ENCODE results near the gene COPE. TPM values are rescaled to one million over a fixed set of nuclear protein-coding genes. Genes with fewer than 3 reads are reported as not detected.
A peak's percentile ranks its signal among the peaks of the same experiment; 100 is the strongest.

The COPE gene
- total and polyA plus RNA-seq, 2 experiments from 2014 or later: 322 to 347 TPM

DNA sequence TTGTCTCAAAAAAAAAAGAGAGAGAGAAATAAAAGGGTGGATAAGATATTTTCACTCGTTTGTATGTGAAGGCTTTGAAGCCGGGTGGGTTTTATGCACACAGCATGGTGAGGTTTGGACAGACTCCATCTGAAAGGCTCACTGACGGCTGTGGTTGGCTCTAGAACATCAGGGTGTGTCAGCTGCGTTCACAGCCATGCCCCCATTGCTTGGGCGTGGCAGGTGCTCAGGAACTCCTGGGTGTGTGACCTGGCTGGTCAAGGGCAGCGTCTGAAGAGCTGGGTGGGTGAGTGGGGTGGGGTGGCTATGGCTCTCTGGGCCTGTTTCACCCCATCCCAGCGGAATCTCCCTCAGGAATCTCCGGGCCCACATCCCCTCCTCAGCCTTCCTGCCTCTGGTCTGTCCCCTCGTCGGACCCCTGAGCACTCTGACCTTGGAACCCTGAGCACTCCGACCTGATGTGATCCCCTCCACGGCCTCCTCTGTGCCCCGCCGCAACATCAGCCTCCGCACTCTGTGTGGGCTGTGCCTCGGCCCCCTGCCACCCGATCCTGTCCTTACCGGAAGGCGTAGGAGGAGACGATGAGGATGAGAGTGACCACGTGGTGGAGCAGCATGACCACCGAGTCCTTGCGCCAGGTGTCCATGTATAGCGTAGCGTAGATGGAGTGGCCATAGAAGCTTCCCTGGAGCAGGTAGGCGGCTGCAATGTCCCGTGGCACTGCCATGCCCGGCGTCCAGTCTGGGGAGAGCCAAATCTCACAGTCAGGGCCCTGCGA is 35.5 kb downstream of the COPE start:
- H3K27ac ChIP-seq: no peak overlapping the region
- no peaks in the 10 kb centered on the region for H4K20me1 ChIP-seq (ENCODE audit: insufficient read depth)
- no peaks in the 10 kb centered on the region for H3K9me2 ChIP-seq (ENCODE audit: insufficient read depth)
- no peak overlapping the region for H3K4me2 ChIP-seq (ENCODE audit: unreplicated experiment)
- 78 to 83% methylated on average over 26 to 30 of the region's 30 CpGs for WGBS, 2 experiments (ENCODE audit: low coverage in 1 of 2, low lambda C conversion rate in 2 of 2, missing lambda C conversion rate in 2 of 2)
- H3K4me3 ChIP-seq: no peak overlapping the region
- H3K36me3 ChIP-seq (ENCODE audit: low read depth): no peaks in the 10 kb centered on the region
- no peaks in the 10 kb centered on the region for H3K9me3 ChIP-seq (ENCODE audit: low read depth)
- TF ChIP-seq EZH2phosphoT487 (IDR thresholded peaks at IDR 0.05; ENCODE audit: insufficient read depth, low read depth) (no peak), EZH2 (IDR thresholded peaks at IDR 0.05; ENCODE audit: insufficient read depth, poor library complexity, severe bottlenecking) (no peak)
- no peaks in the 10 kb centered on the region for H3K4me1 ChIP-seq (ENCODE audit: insufficient read depth)
- H3K9ac ChIP-seq: no peak overlapping the region
- DNase-seq: no peak
- no peak overlapping the region for H2AFZ ChIP-seq
- no peaks in the 10 kb centered on the region for H3K27me3 ChIP-seq (replicated peaks; ENCODE audit: insufficient read depth)
- H3K79me2 ChIP-seq (ENCODE audit: insufficient read depth): no peaks in the 10 kb centered on the region
- H3F3A ChIP-seq (ENCODE audit: insufficient read depth): no peaks in the 10 kb centered on the region
- in situ Hi-C loops (cut with MboI): no loop called here

DNA sequence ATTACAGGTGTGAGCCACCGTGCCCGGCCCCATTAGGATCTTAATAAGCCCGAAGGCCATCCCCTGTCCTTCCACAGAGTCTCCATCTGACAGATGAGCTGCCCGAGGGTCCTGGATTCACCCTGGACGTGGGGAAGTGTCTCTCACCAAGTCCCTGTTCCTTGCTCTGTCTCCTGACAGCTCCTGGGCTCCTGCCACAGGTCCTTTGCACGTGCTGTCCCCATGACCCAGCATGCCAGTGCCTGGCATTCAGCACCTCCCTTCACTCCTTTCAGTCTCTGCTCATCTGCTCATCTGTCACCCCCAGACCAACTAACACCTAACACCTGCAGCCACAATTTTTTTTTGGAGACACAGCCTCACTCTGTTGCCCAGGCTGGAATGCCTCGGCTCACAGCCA is 37.7 kb downstream of the COPE start:
- no peak overlapping the region for H2AFZ ChIP-seq
- in situ Hi-C loops (cut with MboI): no loop called here
- H3K4me1 ChIP-seq (ENCODE audit: insufficient read depth): no peaks in the 10 kb centered on the region
- H3K9me3 ChIP-seq (ENCODE audit: low read depth): no peaks in the 10 kb centered on the region
- no peak overlapping the region for H3K9ac ChIP-seq
- H3K27ac ChIP-seq: no peak overlapping the region
- no peak overlapping the region for H3K4me3 ChIP-seq
- H3F3A ChIP-seq (ENCODE audit: insufficient read depth): no peaks in the 10 kb centered on the region
- no peak overlapping the region for H3K4me2 ChIP-seq (ENCODE audit: unreplicated experiment)
- WGBS, 2 experiments (ENCODE audit: low coverage in 1 of 2, low lambda C conversion rate in 2 of 2, missing lambda C conversion rate in 2 of 2): 82 to 86% methylated on average over 7 of the region's 7 CpGs
- H3K27me3 ChIP-seq (replicated peaks; ENCODE audit: insufficient read depth): no peaks in the 10 kb centered on the region
- no peak for TF ChIP-seq EZH2 (IDR thresholded peaks at IDR 0.05; ENCODE audit: insufficient read depth, poor library complexity, severe bottlenecking)
- TF ChIP-seq EZH2phosphoT487 (IDR thresholded peaks at IDR 0.05; ENCODE audit: insufficient read depth, low read depth): no peak
- H4K20me1 ChIP-seq (ENCODE audit: insufficient read depth): no peaks in the 10 kb centered on the region
- DNase-seq: no peak
- no peaks in the 10 kb centered on the region for H3K79me2 ChIP-seq (ENCODE audit: insufficient read depth)
- no peaks in the 10 kb centered on the region for H3K36me3 ChIP-seq (ENCODE audit: low read depth)
- no peaks in the 10 kb centered on the region for H3K9me2 ChIP-seq (ENCODE audit: insufficient read depth)

GRCh38 chr19:18879579-18880373 is 39.4 kb downstream of the COPE start:
- in situ Hi-C loops (cut with MboI): no loop called here

GRCh38 chr19:18878858-18879578 is 40.2 kb downstream of the COPE start:
- Histone ChIP-seq H3K9ac (no peak overlapping the region), H3F3A (ENCODE audit: insufficient read depth) (peaks cover 6% of the 10 kb centered on the region; the same call in 1 of the 2 replicates), H3K36me3 (ENCODE audit: low read depth) (no peaks in the 10 kb centered on the region), H3K9me2 (ENCODE audit: insufficient read depth) (no peaks in the 10 kb centered on the region), H3K4me2 (ENCODE audit: unreplicated experiment) (no peak overlapping the region), H3K4me3 (no peak overlapping the region), H3K27ac (no peak overlapping the region), H3K79me2 (ENCODE audit: insufficient read depth) (no peaks in the 10 kb centered on the region), H4K20me1 (ENCODE audit: insufficient read depth) (no peaks in the 10 kb centered on the region), H3K4me1 (ENCODE audit: insufficient read depth) (no peaks in the 10 kb centered on the region), H3K9me3 (ENCODE audit: low read depth) (no peaks in the 10 kb centered on the region), H3K27me3 (replicated peaks; ENCODE audit: insufficient read depth) (no peaks in the 10 kb centered on the region), H2AFZ (no peak overlapping the region)
- no peak for DNase-seq
- TF ChIP-seq EZH2 (IDR thresholded peaks at IDR 0.05; ENCODE audit: insufficient read depth, poor library complexity, severe bottlenecking): no peak
- no peak for TF ChIP-seq EZH2phosphoT487 (IDR thresholded peaks at IDR 0.05; ENCODE audit: insufficient read depth, low read depth)
- in situ Hi-C loops (cut with MboI): no loop called here
- 91% methylated on average over 29 to 34 of the region's 34 CpGs for WGBS, 2 experiments (ENCODE audit: low coverage in 1 of 2, low lambda C conversion rate in 2 of 2, missing lambda C conversion rate in 2 of 2)

More at GRCh38 chr19:18879579-18880373, 39.4 kb downstream of the COPE start:
- Histone ChIP-seq H3K4me2 (ENCODE audit: unreplicated experiment) (no peak overlapping the region), H3K36me3 (ENCODE audit: low read depth) (no peaks in the 10 kb centered on the region), H3K4me3 (no peak overlapping the region), H2AFZ (no peak overlapping the region), H3K79me2 (ENCODE audit: insufficient read depth) (no peaks in the 10 kb centered on the region), H3K9me3 (ENCODE audit: low read depth) (no peaks in the 10 kb centered on the region), H3K27ac (no peak overlapping the region), H3K27me3 (replicated peaks; ENCODE audit: insufficient read depth) (no peaks in the 10 kb centered on the region), H3K9me2 (ENCODE audit: insufficient read depth) (no peaks in the 10 kb centered on the region), H3F3A (ENCODE audit: insufficient read depth) (peaks cover 6% of the 10 kb centered on the region; the same call in 1 of the 2 replicates), H3K9ac (no peak overlapping the region), H4K20me1 (ENCODE audit: insufficient read depth) (no peaks in the 10 kb centered on the region), H3K4me1 (ENCODE audit: insufficient read depth) (no peaks in the 10 kb centered on the region)
- WGBS, 2 experiments (ENCODE audit: low coverage in 1 of 2, low lambda C conversion rate in 2 of 2, missing lambda C conversion rate in 2 of 2): 70 to 91% methylated on average over 6 to 13 of the region's 13 CpGs
- TF ChIP-seq EZH2phosphoT487 (IDR thresholded peaks at IDR 0.05; ENCODE audit: insufficient read depth, low read depth): no peak
- TF ChIP-seq EZH2 (IDR thresholded peaks at IDR 0.05; ENCODE audit: insufficient read depth, poor library complexity, severe bottlenecking): no peak
- DNase-seq: peak; percentile 44

All from GM23248 (cell line).